NCI-H748 (cell line): ENCODE measurements around the gene FLT4.
A peak's percentile ranks its signal among the peaks of the same experiment; 100 is the strongest.
"Not testable (repeated sequence)": the region's sequence is repeated elsewhere in the genome, so short reads cannot be mapped to it uniquely, and the experiment has no call there.

Experiments
- DNase-seq: peaks from one replicate; lab custom pipeline; 2025; ENCODE audit not compliant: unreplicated experiment; lab: John Stamatoyannopoulos, UW

Gene FLT4

DNA sequence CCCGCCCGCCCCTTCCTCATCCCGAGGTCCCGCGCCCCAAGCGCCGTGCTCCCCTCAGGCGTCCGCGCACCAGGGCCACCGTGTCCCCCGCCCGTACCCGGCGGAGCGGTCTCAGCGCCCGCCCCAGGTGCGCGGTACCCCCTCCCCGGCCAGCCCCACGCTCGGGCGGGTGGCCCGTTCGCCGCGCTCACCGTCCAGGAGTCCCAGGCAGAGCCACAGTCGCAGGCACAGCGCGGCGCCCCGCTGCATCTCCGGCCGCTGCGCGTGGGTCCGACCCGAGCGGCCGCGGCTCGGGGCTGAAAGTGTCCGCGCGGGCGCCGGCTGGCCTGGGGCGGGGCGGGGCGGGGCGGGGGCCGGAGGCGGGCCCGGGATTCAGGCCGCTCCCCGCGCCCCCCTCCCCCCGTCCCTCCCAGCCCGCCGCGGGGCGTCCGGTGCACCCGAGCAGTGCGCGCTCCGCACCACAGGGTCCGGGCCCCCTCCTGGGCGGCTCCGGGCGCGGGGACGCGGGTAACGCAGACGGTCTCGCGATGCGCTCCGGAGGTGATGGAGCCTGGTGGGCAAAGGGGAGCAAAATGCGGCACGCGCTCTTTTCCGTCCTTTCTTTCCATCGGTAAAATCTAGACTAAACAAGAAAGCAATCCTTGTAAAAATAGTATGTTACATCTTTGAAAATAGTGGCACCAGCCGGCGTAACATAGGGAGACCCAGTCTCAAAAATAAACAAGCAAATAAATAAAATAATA is at the start of gene FLT4:
TSS of gene FLT4 (minus strand) at position 304 of the 743 bp plus-strand sequence. CDS start at position 249, 55 bp downstream.
- peak; percentile 63 for DNase-seq

DNA sequence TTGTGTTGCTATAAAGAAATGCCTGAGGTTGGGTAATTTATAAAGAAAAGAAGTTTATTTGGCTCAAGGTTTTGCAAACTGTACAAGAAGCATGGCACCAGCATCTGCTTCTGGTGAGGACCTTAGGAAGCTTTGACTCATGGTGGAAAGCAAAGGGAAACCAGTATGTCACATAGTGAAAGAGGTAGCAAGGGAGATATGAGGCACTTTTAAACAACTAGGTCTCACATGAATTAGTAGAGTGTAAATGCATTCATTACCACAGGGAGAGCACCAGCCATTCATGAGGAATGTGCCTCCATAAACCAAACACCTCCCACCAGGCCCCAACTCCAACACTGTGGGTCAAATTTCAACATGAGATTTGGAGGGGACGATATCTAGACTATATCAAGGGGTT is 49.6 kb upstream of the FLT4 start:
- DNase-seq, result no peak

DNA sequence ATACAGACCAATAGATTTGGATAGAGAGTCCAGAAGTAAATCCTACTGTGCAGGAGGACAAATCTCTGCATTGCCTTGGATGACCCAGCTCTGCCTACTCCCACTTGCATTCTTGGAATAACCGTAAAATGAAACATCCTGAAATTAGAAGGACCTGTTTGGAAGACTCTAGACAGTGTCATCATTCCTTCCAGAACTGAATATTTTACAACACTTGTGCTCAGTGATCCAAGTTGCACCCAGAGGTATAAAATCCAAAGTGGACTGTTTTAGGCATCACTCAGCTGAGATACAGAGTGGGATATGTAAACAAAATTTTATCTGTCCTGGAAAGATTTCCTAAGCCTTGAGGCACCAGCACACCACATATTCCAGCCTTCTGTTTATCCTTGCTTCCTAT is 46.7 kb upstream of the FLT4 start:
- DNase-seq, result no peak

DNA sequence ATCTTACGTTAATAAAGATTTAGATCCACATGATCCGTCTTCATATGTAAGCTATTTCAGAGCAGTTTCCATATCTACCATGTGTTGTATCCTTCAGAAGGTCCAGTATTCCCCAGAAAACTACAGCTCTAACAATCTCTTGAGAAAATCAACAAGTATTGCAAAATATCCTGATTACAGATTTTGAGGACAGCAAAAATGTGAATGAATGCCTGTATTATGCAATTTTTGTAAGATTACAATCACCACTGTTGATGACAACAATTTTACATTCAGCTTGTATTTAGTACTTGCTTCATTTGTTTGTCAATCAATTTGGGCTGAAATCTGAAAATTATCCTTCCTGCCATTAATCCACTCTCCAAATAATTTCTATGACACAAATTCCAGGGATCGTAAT is 43.0 kb upstream of the FLT4 start:
- no peak for DNase-seq

GRCh38 chr5:180691046-180691445 is 41.6 kb upstream of the FLT4 start:
- no peak for DNase-seq

- DNase-seq, result no peak
These were observed 41.2 kb upstream of the FLT4 start for GRCh38 chr5:180690562-180690961.

- DNase-seq, result no peak
These were observed 40.4 kb upstream of the FLT4 start for GRCh38 chr5:180689775-180690174.

DNA sequence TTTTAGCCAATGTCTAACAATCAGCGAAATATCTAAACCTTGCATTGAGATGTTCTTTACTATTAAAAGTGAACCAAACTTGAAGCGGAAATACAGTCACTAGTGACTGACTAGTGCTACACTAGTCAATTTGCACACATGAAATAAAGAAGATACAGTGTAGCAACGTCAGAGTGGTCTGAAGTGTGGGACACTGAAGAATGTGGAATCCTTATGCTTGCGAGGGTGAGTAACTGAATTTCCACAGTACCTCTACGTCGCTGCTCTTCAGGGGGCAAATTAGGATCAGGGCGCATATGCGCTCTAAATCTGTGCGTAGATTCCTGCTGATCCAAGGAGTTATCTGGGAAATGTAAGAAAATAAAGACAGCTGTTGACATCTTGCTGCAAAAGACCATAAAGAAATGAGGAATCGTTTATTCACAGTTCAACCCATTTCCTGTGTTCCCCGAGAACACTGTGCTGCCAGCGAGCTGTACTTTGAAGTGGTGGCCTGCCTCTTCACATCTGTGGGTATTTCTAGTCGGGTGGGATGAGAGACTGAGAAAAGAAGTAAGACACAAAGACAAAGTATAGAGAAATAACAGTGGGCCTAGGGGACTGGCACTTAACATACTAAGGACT is 39.8 kb upstream of the FLT4 start:
- no peak for DNase-seq

DNA sequence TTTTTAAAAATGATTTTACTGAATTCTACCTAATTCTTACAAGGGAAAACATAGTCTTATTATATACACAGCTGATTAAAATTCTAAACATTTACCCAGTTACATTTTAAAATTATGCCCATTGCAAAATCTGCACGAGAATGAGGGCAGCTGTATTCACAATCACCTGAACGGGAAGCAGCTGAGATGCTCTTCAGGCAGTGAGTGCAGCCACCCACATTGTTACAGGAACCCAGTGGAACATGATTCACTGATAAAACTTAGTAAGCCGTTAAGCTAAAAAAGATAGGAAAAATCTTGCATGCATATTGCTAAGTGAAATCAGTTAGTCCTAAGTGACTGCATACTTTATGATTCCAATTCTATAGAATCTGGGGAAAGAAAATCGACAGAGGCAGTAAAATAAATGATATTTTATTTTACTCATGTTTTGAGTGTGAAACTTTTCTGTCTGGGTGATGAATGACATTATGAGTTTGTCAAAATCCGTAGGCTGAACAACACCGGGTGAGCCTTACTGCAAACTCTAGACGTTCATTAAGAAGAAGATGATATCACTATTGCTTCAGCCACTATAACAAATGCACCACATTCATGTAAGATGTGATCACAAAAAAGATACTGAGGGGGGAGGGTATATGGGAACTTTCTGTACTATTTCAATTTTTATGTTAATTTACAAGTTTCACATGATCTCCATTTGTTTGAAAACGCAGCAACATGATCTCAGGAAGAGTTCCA is 39.1 kb upstream of the FLT4 start:
- DNase-seq, result no peak

GRCh38 chr5:180686799-180687198 is 37.4 kb upstream of the FLT4 start:
- not testable (repeated sequence) for DNase-seq

GRCh38 chr5:180684623-180685161 is 35.3 kb upstream of the FLT4 start:
- no peak for DNase-seq

GRCh38 chr5:180683220-180683922 is 34.0 kb upstream of the FLT4 start:
- no peak for DNase-seq

DNA sequence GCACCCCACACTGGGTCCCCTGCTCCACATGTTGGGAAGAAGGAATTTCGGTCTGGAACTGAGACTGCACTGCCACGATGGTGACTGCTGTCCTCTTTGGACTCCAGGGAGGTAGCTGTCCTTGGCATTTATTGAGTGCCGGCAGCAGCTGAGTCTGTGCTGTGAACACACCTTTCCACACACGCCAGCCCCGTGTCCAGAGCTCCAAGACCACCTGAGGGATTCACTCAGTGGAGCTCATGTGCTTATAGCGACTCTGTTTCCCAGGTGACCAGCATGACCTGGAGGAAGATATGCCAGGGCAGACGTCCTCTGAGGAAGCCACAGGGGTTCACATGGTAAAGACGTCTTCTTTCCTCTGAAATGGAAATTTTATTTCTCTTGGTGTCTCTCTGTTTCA is 33.2 kb upstream of the FLT4 start:
- no peak for DNase-seq

GRCh38 chr5:180682008-180682407 is 32.6 kb upstream of the FLT4 start:
- DNase-seq, result not testable (repeated sequence)

- DNase-seq, result not testable (repeated sequence)
These were observed 28.9 kb upstream of the FLT4 start for GRCh38 chr5:180678319-180678718.

GRCh38 chr5:180675036-180675635 is 25.7 kb upstream of the FLT4 start:
- no peak for DNase-seq

DNA sequence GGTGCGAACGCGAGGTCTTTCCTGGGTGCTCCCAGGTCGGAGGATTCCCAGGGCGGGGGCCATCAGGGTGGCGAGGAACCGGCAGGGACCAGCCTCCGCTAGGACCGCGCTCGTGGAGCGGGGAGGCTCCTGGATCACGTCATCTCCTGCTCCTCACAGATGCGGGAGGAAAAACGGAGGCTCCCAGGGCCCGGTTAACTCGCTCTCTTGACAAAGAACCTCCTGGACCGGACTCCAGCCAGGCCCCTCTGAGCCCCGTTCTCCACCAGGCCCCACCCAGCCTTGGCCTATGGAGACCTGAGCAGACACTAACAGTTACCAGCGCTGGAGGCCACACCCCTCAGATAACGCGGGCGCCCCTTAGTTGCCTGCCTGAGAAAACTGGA is 24.7 kb upstream of the FLT4 start:
- DNase-seq, result not testable (repeated sequence)

GRCh38 chr5:180673371-180674089 is 24.1 kb upstream of the FLT4 start:
- DNase-seq, result no peak

- DNase-seq, result not testable (repeated sequence)
These were observed 22.6 kb upstream of the FLT4 start for GRCh38 chr5:180671958-180672524.
